ENCODE results near the gene STX17.

DNA sequence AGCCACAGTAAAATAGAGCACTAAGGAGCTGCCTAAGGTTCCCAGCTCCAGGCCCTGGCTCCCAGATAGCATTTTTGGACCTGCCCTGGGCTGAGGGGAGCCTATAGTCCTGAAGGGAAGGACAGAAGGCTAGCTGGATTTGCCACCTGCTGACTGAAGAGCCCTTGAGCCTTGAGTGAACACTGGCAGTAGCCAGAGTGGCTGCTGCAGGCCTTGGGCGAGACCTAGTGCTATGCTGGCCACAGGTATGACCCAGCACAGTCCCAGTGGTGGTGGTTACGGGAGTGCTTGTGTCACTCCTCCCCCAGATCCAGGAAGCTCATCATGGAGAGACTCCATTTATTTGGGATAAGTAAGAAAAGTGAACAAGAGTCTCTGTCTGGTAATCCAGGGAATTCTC, 10.3 kb upstream of the STX17 start:
- no peak for TF ChIP-seq CTCF (IDR thresholded peaks at IDR 0.05)
- TF ChIP-seq POLR2A (IDR thresholded peaks at IDR 0.05), result no peak
